Uterus (tissue), 4 donors: ENCODE measurements around the gene CILP. TPM values are rescaled to one million over a fixed set of nuclear protein-coding genes. Genes with fewer than 3 reads are reported as not detected.

Experiments
- DNase-seq, 2 donors: peaks; one replicate each; pipeline ENCODE4 v3.0.0-alpha.2; 2019 to 2020
- H3K27ac ChIP-seq, 2 donors: fragments of 200-600 bp; sonication (generic); 1 replicate in 1 of 2; 2 replicates in 1 of 2; pipeline ENCODE4 v1.5.1; 2016 to 2018
- H3K27me3 ChIP-seq, 2 donors: fragments of 200-600 bp; sonication (generic); one replicate each; pipeline ENCODE4 v1.5.1; 2018 to 2019; ENCODE audit warnings: control low read depth in 1 of 2
- H3K36me3 ChIP-seq, 2 donors: fragments of 200-600 bp; sonication (generic); one replicate each; pipeline ENCODE4 v1.5.1; 2019; ENCODE audit warnings: control low read depth in 1 of 2
- H3K4me1 ChIP-seq, 2 donors: fragments of 200-600 bp; sonication (generic); one replicate each; pipeline ENCODE4 v1.5.1; 2018 to 2019; ENCODE audit warnings: control low read depth in 1 of 2
- H3K4me3 ChIP-seq, 2 donors: fragments of 200-600 bp; sonication (generic); 1 replicate in 1 of 2; 2 replicates in 1 of 2; pipeline ENCODE4 v1.5.1; 2018 to 2019; ENCODE audit warnings: mild to moderate bottlenecking in 1 of 2
- H3K9me3 ChIP-seq, 2 donors: fragments of 200-600 bp; sonication (generic); one replicate each; pipeline ENCODE4 v1.5.1; 2019; ENCODE audit warnings: control low read depth in 1 of 2
- POLR2A ChIP-seq, 2 donors: fragments of 450-650 bp; IDR thresholded peaks; one replicate each; pipeline ENCODE4 v1.6.1; 2016; ENCODE audit warnings: antibody characterized with exemption in 2 of 2, mild to moderate bottlenecking in 1 of 2, moderate library complexity in 1 of 2
- intact Hi-C: fragments of 100-400 bp; cut with DNase I; formaldehyde crosslinking; loops from one replicate; pipeline ENCODE4 v1.15.1; 2023; ENCODE audit warnings: low total_unique reads
- total RNA-seq, 4 donors: library from RNA; depleted of rRNA in 3 of 4; stranded (reverse); fragments of >200 nt in 3 of 4; gene quantifications; one replicate each; pipeline versions ENCODE4 v1.1.0 to v1.2.4, GENCODE V29; 2014 to 2023
- TF ChIP-seq, protein P1 (sequence below), 4 experiments: fragments of 200-600 bp in 2 of 4; fragments of 450-650 bp in 2 of 4; sonication (generic) in 2 of 4; IDR thresholded peaks; one replicate each; pipeline ENCODE4 v1.5.1; 2016 to 2019; ENCODE audit warnings: antibody characterized with exemption in 4 of 4, mild to moderate bottlenecking in 2 of 4, moderate library complexity in 1 of 4
- donor health status: DM: yes; HTN: yes; CAD: no.

Gene CILP
- total RNA-seq, 4 donors from 2014 or later: 10.5 to 22.5 (median 14.4) TPM

GRCh38 chr15:65177901-65178300 is 33.4 kb downstream of the CILP start:
- H3K4me3 ChIP-seq: no peak overlapping the region
- H3K36me3 ChIP-seq: no peaks in the 10 kb centered on the region
- TF ChIP-seq, protein P1, sequence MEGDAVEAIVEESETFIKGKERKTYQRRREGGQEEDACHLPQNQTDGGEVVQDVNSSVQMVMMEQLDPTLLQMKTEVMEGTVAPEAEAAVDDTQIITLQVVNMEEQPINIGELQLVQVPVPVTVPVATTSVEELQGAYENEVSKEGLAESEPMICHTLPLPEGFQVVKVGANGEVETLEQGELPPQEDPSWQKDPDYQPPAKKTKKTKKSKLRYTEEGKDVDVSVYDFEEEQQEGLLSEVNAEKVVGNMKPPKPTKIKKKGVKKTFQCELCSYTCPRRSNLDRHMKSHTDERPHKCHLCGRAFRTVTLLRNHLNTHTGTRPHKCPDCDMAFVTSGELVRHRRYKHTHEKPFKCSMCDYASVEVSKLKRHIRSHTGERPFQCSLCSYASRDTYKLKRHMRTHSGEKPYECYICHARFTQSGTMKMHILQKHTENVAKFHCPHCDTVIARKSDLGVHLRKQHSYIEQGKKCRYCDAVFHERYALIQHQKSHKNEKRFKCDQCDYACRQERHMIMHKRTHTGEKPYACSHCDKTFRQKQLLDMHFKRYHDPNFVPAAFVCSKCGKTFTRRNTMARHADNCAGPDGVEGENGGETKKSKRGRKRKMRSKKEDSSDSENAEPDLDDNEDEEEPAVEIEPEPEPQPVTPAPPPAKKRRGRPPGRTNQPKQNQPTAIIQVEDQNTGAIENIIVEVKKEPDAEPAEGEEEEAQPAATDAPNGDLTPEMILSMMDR (IDR thresholded peaks at IDR 0.05): no peak
- no peak for TF ChIP-seq POLR2A (IDR thresholded peaks at IDR 0.05)
- no peaks in the 10 kb centered on the region for H3K9me3 ChIP-seq
- no peak for DNase-seq
- H3K27ac ChIP-seq: no peak overlapping the region
- no peaks in the 10 kb centered on the region for H3K4me1 ChIP-seq
- no peaks in the 10 kb centered on the region for H3K27me3 ChIP-seq
- intact Hi-C loops: no loop called here

DNA sequence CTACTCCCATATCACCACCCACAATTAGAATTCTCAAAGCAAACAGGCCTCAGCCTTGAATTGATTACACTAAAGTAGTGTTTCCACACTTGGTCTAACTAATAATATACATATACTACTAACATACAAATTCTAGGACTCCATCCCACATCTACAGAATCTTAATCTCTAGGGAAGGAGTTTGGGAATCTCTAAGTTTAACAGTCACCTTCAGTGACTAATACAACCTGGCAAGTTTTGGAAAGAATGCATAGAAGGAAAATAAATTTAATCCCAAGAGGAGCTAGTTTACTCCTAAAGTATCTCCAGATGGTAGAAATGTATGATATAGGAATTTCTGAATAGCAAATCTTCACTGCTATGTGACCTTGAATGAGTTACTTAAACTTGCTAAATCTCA is 35.2 kb downstream of the CILP start:
- H3K27me3 ChIP-seq: no peaks in the 10 kb centered on the region
- no peaks in the 10 kb centered on the region for H3K4me1 ChIP-seq
- H3K9me3 ChIP-seq: no peaks in the 10 kb centered on the region
- intact Hi-C loops: no loop called here
- TF ChIP-seq, protein P1 (IDR thresholded peaks at IDR 0.05): no peak
- TF ChIP-seq POLR2A (IDR thresholded peaks at IDR 0.05): no peak
- no peak overlapping the region for H3K27ac ChIP-seq
- DNase-seq: no peak
- H3K4me3 ChIP-seq: no peak overlapping the region
- H3K36me3 ChIP-seq: no peaks in the 10 kb centered on the region

GRCh38 chr15:65175511-65175910 is 35.8 kb downstream of the CILP start:
- H3K27me3 ChIP-seq: no peaks in the 10 kb centered on the region
- no peaks in the 10 kb centered on the region for H3K9me3 ChIP-seq
- no peaks in the 10 kb centered on the region for H3K36me3 ChIP-seq
- no peak for TF ChIP-seq POLR2A (IDR thresholded peaks at IDR 0.05)
- TF ChIP-seq, protein P1 (IDR thresholded peaks at IDR 0.05): no peak
- intact Hi-C loops: no loop called here
- no peaks in the 10 kb centered on the region for H3K4me1 ChIP-seq
- no peak overlapping the region for H3K27ac ChIP-seq
- H3K4me3 ChIP-seq: no peak overlapping the region
- DNase-seq: no peak

- H3K36me3 ChIP-seq: no peaks in the 10 kb centered on the region
- no peak overlapping the region for H3K4me3 ChIP-seq
- TF ChIP-seq, protein P1 (IDR thresholded peaks at IDR 0.05): no peak
- TF ChIP-seq POLR2A (IDR thresholded peaks at IDR 0.05): no peak
- intact Hi-C loops: no loop called here
- H3K9me3 ChIP-seq: no peaks in the 10 kb centered on the region
- H3K27ac ChIP-seq: no peak overlapping the region
- no peak for DNase-seq
- H3K4me1 ChIP-seq: no peaks in the 10 kb centered on the region
- no peaks in the 10 kb centered on the region for H3K27me3 ChIP-seq
Observed at GRCh38 chr15:65174509-65174908, 36.8 kb downstream of the CILP start.

- Histone ChIP-seq H3K36me3 (no peaks in the 10 kb centered on the region), H3K9me3 (no peaks in the 10 kb centered on the region), H3K27ac (no peak overlapping the region), H3K27me3 (no peaks in the 10 kb centered on the region), H3K4me3 (no peak overlapping the region), H3K4me1 (no peaks in the 10 kb centered on the region)
- no peak for DNase-seq
- TF ChIP-seq POLR2A (IDR thresholded peaks at IDR 0.05): no peak
- TF ChIP-seq, protein P1 (IDR thresholded peaks at IDR 0.05): no peak
- intact Hi-C loops: no loop called here
Observed at GRCh38 chr15:65172531-65172930, 38.7 kb downstream of the CILP start.
